A549 (cell line): ENCODE measurements around the gene MAP7D2.

Experiments
- MAFK ChIP-seq: fragments of 450-650 bp; IDR thresholded peaks from 2 replicates; pipeline ENCODE4 v1.6.1; 2014; ENCODE audit not compliant: partially characterized antibody
- POLR2AphosphoS2 ChIP-seq: conservative IDR thresholded peaks from 2 replicates; pipeline ENCODE4 v1.6.1; 2012; ENCODE audit warnings: low read length, improper control_type of control experiment, inconsistent platforms

DNA sequence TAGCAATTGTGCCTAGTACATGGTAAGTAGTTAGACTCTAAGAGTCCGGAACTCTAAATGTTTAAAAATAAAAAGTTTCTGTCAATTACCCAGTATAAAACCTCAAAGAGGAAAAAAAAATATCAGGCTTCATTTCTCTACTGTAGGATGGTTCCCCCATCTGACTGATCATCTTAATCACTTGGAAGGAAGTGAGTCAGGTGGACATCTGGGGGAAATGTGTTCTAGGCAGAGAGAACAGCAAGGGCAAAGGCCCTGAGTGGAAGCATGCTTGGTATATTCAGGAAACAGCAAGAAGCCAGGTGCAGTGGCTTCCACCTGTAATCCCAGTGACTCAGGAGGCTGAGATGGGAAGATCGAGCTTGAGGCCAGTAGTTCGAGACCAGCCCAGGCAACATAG, 27.8 kb upstream of the MAP7D2 start:
- no peak for TF ChIP-seq MAFK
- no peak for TF ChIP-seq POLR2AphosphoS2
